ENCODE results near the gene FMN1. TPM values are rescaled to one million over a fixed set of nuclear protein-coding genes. Genes with fewer than 3 reads are reported as not detected.

FMN1 gene
- total RNA-seq, 4 donors from 2014 or later = 5.1 to 13.3 (median 9.0) TPM

DNA sequence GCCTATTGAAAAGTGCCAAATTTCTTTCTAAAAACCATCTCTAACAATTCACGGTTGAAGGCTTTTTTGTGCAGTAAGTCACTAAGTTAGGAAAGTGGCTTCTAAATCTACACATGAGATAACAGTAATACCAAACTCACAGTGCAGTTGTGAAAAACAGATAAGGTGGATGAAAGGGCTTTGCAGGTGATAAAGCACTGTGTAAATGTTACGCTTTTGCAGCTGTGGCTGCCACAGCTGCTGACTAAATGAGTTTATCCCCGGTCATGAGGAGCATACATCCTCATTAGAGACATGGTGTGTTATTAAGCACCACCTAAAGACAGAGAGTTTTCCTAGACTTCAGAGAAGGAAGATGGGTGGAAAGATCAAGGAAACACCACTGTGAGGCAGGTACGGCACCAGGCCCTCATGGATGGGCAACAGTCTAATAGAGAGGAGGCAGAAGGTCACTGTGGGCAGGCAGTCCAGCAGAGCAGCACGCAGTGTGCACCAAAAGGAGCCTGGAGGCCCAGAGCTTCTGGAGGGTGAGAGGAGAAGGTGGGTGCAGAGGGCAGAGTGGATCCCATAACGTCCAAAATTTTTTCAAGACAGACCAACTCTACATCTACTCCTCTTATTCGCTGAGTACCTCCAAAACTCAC lies 68.5 kb downstream of the FMN1 start:
- Histone ChIP-seq H3K27ac (no peak overlapping the region), H3K4me1 (peaks cover 0 to 11% (median 0%) of the 10 kb centered on the region in 3 donors), H3K9me3 (no peaks in the 10 kb centered on the region), H3K36me3 (no peaks in the 10 kb centered on the region), H3K27me3 (no peaks in the 10 kb centered on the region), H3K4me3 (no peak overlapping the region)
- 70 to 71% methylated on average over 3 to 7 of the region's 7 CpGs for WGBS, 2 donors (ENCODE audit: low coverage in 1 of 2)
- ATAC-seq = no peak
- TF ChIP-seq, protein P1, sequence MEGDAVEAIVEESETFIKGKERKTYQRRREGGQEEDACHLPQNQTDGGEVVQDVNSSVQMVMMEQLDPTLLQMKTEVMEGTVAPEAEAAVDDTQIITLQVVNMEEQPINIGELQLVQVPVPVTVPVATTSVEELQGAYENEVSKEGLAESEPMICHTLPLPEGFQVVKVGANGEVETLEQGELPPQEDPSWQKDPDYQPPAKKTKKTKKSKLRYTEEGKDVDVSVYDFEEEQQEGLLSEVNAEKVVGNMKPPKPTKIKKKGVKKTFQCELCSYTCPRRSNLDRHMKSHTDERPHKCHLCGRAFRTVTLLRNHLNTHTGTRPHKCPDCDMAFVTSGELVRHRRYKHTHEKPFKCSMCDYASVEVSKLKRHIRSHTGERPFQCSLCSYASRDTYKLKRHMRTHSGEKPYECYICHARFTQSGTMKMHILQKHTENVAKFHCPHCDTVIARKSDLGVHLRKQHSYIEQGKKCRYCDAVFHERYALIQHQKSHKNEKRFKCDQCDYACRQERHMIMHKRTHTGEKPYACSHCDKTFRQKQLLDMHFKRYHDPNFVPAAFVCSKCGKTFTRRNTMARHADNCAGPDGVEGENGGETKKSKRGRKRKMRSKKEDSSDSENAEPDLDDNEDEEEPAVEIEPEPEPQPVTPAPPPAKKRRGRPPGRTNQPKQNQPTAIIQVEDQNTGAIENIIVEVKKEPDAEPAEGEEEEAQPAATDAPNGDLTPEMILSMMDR (IDR thresholded peaks at IDR 0.05) = no peak
- no peak for TF ChIP-seq EP300 (IDR thresholded peaks at IDR 0.05)
- TF ChIP-seq POLR2AphosphoS5 (IDR thresholded peaks at IDR 0.05) = no peak
- no peak for TF ChIP-seq POLR2A (IDR thresholded peaks at IDR 0.05)

DNA sequence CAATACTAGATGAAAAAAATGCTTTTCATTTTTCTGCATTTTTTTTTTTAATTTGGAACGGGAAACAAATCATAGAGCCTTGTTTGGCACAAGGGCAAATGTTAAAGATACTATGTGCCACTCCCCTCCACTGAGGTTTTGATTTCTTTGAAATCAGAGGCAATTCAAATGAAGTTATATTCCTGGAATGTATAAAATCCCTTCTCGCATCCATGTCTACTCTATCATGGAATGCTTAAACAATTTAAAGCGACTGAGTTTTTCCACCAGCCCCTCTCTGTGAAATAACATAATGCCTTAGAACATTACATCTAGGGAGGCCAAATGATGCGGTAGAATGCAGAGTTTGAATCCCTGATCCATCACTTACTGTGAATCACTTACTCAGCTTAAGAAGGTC lies 69.7 kb downstream of the FMN1 start:
- Histone ChIP-seq H3K27me3 (no peaks in the 10 kb centered on the region), H3K36me3 (no peaks in the 10 kb centered on the region), H3K4me1 (peaks cover 0 to 11% (median 0%) of the 10 kb centered on the region in 3 donors), H3K27ac (no peak overlapping the region), H3K9me3 (no peaks in the 10 kb centered on the region), H3K4me3 (no peak overlapping the region)
- WGBS, 2 donors (ENCODE audit: low coverage in 1 of 2) = 47 to 54% methylated on average over 4 of the region's 4 CpGs
- ATAC-seq = no peak
- TF ChIP-seq, protein P1 (IDR thresholded peaks at IDR 0.05) = no peak
- no peak for TF ChIP-seq POLR2AphosphoS5 (IDR thresholded peaks at IDR 0.05)
- no peak for TF ChIP-seq EP300 (IDR thresholded peaks at IDR 0.05)
- no peak for TF ChIP-seq POLR2A (IDR thresholded peaks at IDR 0.05)

DNA sequence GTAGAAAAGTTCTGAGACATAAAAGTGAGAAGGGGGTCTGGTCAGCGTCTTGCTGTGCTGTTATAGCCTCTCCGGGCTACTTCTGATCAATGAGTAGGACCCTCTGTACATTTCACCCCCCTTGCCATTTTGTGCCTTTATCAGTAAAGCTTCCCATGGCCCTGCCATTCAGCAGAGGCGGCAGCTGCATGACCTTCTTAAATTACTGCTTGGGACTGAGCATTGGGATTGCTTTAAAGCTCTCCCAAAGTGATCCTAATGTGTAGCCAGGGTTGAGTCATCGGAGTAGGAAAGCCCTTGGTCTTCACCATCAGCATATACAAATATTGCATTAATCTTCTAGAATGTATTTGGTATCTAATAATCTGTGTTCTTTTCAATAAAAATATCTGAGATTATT lies 70.2 kb downstream of the FMN1 start:
- H3K4me3 ChIP-seq = no peak overlapping the region
- no peaks in the 10 kb centered on the region for H3K27me3 ChIP-seq
- H3K36me3 ChIP-seq = no peaks in the 10 kb centered on the region
- no peak for ATAC-seq
- 88 to 92% methylated on average over 4 of the region's 4 CpGs for WGBS, 2 donors (ENCODE audit: low coverage in 1 of 2)
- H3K9me3 ChIP-seq = no peaks in the 10 kb centered on the region
- no peak for TF ChIP-seq EP300 (IDR thresholded peaks at IDR 0.05)
- TF ChIP-seq POLR2A (IDR thresholded peaks at IDR 0.05) = no peak
- TF ChIP-seq POLR2AphosphoS5 (IDR thresholded peaks at IDR 0.05) = no peak
- TF ChIP-seq, protein P1 (IDR thresholded peaks at IDR 0.05) = no peak
- peaks cover 0 to 11% (median 0%) of the 10 kb centered on the region in 3 donors for H3K4me1 ChIP-seq
- no peak overlapping the region for H3K27ac ChIP-seq

GRCh38 chr15:33119865-33120264 lies 74.6 kb downstream of the FMN1 start:
- ATAC-seq = no peak
- no peaks in the 10 kb centered on the region for H3K9me3 ChIP-seq
- TF ChIP-seq, protein P1 (IDR thresholded peaks at IDR 0.05) = no peak
- TF ChIP-seq POLR2AphosphoS5 (IDR thresholded peaks at IDR 0.05) (no peak), POLR2A (IDR thresholded peaks at IDR 0.05) (no peak), EP300 (IDR thresholded peaks at IDR 0.05) (no peak)
- no peaks in the 10 kb centered on the region for H3K36me3 ChIP-seq
- H3K4me3 ChIP-seq = no peak overlapping the region
- WGBS, 2 donors (ENCODE audit: low coverage in 1 of 2) = 63 to 86% methylated on average over 4 of the region's 4 CpGs
- no peaks in the 10 kb centered on the region for H3K27me3 ChIP-seq
- no peak overlapping the region for H3K27ac ChIP-seq
- peaks cover 0 to 8% (median 0%) of the 10 kb centered on the region in 3 donors for H3K4me1 ChIP-seq

- H3K27ac ChIP-seq = no peak overlapping the region
- peaks cover 0 to 8% (median 0%) of the 10 kb centered on the region in 3 donors for H3K4me1 ChIP-seq
- H3K27me3 ChIP-seq = no peaks in the 10 kb centered on the region
- no peaks in the 10 kb centered on the region for H3K36me3 ChIP-seq
- 87 to 90% methylated on average over 6 of the region's 6 CpGs for WGBS, 2 donors (ENCODE audit: low coverage in 1 of 2)
- no peaks in the 10 kb centered on the region for H3K9me3 ChIP-seq
- no peak overlapping the region for H3K4me3 ChIP-seq
- no peak for ATAC-seq
- TF ChIP-seq, protein P1 (IDR thresholded peaks at IDR 0.05) = no peak
- TF ChIP-seq POLR2AphosphoS5 (IDR thresholded peaks at IDR 0.05) (no peak), POLR2A (IDR thresholded peaks at IDR 0.05) (no peak), EP300 (IDR thresholded peaks at IDR 0.05) (no peak)
These were observed 75.2 kb downstream of the FMN1 start for GRCh38 chr15:33119273-33119672.
